Measurements from ENCODE around the gene TMEM132A.

- TF ChIP-seq REPIN1 (CRISPR knock-in tag; IDR thresholded peaks at IDR 0.05; ENCODE audit: borderline replicate concordance, low read depth) (no peak), ZNF780A (CRISPR knock-in tag; IDR thresholded peaks at IDR 0.05) (no peak), CREM (IDR thresholded peaks at IDR 0.05) (no peak), CREM (CRISPR knock-in tag; IDR thresholded peaks at IDR 0.05) (no peak), STAT5B (CRISPR knock-in tag; IDR thresholded peaks at IDR 0.05) (no peak), IRF1 (CRISPR knock-in tag; IDR thresholded peaks at IDR 0.05; ENCODE audit: low read depth) (no peak), POLR2A (IDR thresholded peaks at IDR 0.05; ENCODE audit: insufficient read depth in 1 of 2, low read depth in 2 of 2, low read length in 2 of 2) (no peak), TAF1 (CRISPR knock-in tag; IDR thresholded peaks at IDR 0.05) (no peak)
- TF ChIP-seq, protein P1, sequence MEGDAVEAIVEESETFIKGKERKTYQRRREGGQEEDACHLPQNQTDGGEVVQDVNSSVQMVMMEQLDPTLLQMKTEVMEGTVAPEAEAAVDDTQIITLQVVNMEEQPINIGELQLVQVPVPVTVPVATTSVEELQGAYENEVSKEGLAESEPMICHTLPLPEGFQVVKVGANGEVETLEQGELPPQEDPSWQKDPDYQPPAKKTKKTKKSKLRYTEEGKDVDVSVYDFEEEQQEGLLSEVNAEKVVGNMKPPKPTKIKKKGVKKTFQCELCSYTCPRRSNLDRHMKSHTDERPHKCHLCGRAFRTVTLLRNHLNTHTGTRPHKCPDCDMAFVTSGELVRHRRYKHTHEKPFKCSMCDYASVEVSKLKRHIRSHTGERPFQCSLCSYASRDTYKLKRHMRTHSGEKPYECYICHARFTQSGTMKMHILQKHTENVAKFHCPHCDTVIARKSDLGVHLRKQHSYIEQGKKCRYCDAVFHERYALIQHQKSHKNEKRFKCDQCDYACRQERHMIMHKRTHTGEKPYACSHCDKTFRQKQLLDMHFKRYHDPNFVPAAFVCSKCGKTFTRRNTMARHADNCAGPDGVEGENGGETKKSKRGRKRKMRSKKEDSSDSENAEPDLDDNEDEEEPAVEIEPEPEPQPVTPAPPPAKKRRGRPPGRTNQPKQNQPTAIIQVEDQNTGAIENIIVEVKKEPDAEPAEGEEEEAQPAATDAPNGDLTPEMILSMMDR (CRISPR knock-in tag; IDR thresholded peaks at IDR 0.05): no peak
These were observed 8.5 kb downstream of the TMEM132A start for GRCh38 chr11:60932605-60933356.
